ENCODE data around the gene LSM5. TPM values are rescaled to one million over a fixed set of nuclear protein-coding genes. Genes with fewer than 3 reads are reported as not detected.

Gene LSM5
- total RNA-seq, 4 donors from 2014 or later, result 10.1 to 15.6 (median 12.6) TPM

- no peaks in the 10 kb centered on the region for H3K9me3 ChIP-seq
- no peak overlapping the region for H3K4me3 ChIP-seq
- no peak for DNase-seq (ENCODE audit: extremely low spot score)
- H3K36me3 ChIP-seq, result peaks cover 0 to 18% (median 10%) of the 10 kb centered on the region in 4 donors
- no peaks in the 10 kb centered on the region for H3K27me3 ChIP-seq
- H3K27ac ChIP-seq (replicated peaks in 1 of 4), result no peak overlapping the region
- TF ChIP-seq EP300 (IDR thresholded peaks at IDR 0.05) (no peak), POLR2AphosphoS5 (IDR thresholded peaks at IDR 0.05) (no peak), POLR2A (IDR thresholded peaks at IDR 0.05; ENCODE audit: low read depth) (no peak)
- TF ChIP-seq, protein P1, sequence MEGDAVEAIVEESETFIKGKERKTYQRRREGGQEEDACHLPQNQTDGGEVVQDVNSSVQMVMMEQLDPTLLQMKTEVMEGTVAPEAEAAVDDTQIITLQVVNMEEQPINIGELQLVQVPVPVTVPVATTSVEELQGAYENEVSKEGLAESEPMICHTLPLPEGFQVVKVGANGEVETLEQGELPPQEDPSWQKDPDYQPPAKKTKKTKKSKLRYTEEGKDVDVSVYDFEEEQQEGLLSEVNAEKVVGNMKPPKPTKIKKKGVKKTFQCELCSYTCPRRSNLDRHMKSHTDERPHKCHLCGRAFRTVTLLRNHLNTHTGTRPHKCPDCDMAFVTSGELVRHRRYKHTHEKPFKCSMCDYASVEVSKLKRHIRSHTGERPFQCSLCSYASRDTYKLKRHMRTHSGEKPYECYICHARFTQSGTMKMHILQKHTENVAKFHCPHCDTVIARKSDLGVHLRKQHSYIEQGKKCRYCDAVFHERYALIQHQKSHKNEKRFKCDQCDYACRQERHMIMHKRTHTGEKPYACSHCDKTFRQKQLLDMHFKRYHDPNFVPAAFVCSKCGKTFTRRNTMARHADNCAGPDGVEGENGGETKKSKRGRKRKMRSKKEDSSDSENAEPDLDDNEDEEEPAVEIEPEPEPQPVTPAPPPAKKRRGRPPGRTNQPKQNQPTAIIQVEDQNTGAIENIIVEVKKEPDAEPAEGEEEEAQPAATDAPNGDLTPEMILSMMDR (IDR thresholded peaks at IDR 0.05), result no peak
- intact Hi-C loops (cut with DNase I), result no loop called here
- WGBS, result 70% methylated on average over 1 of the region's 1 CpG
- no peaks in the 10 kb centered on the region for H3K4me1 ChIP-seq
Measured at GRCh38 chr7:32481176-32481575, 9.0 kb downstream of the LSM5 start.

GRCh38 chr7:32479574-32480200 lies 10.5 kb downstream of the LSM5 start:
- Histone ChIP-seq H3K27me3 (no peaks in the 10 kb centered on the region), H3K4me3 (no peak overlapping the region), H3K36me3 (peaks cover 0 to 3% (median under 1%) of the 10 kb centered on the region in 4 donors), H3K27ac (replicated peaks in 1 of 4) (no peak overlapping the region), H3K4me1 (no peaks in the 10 kb centered on the region), H3K9me3 (no peaks in the 10 kb centered on the region)
- DNase-seq (ENCODE audit: extremely low spot score), result peak; percentile 50
- intact Hi-C loops (cut with DNase I), result no loop called here
- TF ChIP-seq, protein P1 (IDR thresholded peaks at IDR 0.05), result peak; percentile 22 to 66 (median 26)
- TF ChIP-seq POLR2A (IDR thresholded peaks at IDR 0.05; ENCODE audit: low read depth), result no peak
- WGBS, result 78% methylated on average over 2 of the region's 2 CpGs

GRCh38 chr7:32477649-32477980 lies 12.6 kb downstream of the LSM5 start:
- Histone ChIP-seq H3K27ac (replicated peaks in 1 of 4) (no peak overlapping the region), H3K36me3 (no peaks in the 10 kb centered on the region), H3K4me3 (no peak overlapping the region), H3K4me1 (no peaks in the 10 kb centered on the region), H3K27me3 (no peaks in the 10 kb centered on the region), H3K9me3 (no peaks in the 10 kb centered on the region)
- TF ChIP-seq, protein P1 (IDR thresholded peaks at IDR 0.05), result no peak
- no peak for TF ChIP-seq POLR2A (IDR thresholded peaks at IDR 0.05; ENCODE audit: low read depth)
- TF ChIP-seq EP300 (IDR thresholded peaks at IDR 0.05), result no peak
- no peak for TF ChIP-seq POLR2AphosphoS5 (IDR thresholded peaks at IDR 0.05)
- WGBS, result 100% methylated on average over 1 of the region's 1 CpG
- no peak for DNase-seq (ENCODE audit: extremely low spot score)
- intact Hi-C loops (cut with DNase I), result no loop called here

DNA sequence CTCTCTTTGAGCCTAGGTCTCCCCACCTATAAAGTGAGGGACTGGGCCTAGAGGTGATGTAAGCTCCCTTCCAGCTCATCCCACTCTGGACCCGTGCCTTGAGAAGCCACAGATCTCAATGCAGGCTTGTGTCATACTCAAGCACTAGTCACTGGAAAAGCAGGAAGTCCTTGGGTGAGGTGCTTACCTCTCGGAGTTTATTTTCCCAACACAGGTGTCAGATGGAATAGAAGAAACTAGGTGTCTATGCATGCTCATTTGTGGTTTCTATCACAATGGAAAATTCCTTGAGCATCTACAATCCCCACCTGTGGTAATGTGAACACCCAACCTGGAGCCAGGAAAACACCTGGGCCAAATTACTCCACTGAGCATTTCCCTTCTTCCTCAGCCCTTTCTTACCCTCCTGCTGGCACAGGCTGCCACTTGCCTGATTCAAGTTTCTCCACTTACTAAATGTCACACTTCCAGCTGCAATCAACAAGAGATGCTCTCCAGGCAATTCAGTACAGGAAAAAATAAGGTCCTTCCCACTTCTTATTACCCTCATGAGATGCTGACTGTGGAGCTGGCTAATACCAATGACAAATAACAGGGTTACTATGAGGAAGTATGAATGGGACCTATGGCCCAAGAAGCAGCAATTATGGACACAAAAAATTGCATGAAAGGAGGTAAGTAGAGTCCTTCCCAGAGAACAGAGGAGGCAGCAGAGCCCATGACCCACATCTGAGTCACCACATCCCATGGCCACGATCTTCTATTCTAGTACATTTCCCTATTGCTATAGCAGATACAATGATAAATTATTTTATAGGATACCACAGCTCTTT lies 13.1 kb downstream of the LSM5 start:
- Histone ChIP-seq H3K9me3 (no peaks in the 10 kb centered on the region), H3K27ac (replicated peaks in 1 of 4) (no peak overlapping the region), H3K27me3 (no peaks in the 10 kb centered on the region), H3K36me3 (no peaks in the 10 kb centered on the region), H3K4me3 (no peak overlapping the region), H3K4me1 (no peaks in the 10 kb centered on the region)
- intact Hi-C loops (cut with DNase I), result no loop called here
- 76% methylated on average over 3 of the region's 3 CpGs for WGBS
- peak; percentile 26 for DNase-seq (ENCODE audit: extremely low spot score)
- TF ChIP-seq, protein P1 (IDR thresholded peaks at IDR 0.05), result no peak
- TF ChIP-seq POLR2A (IDR thresholded peaks at IDR 0.05; ENCODE audit: low read depth) (no peak), POLR2AphosphoS5 (IDR thresholded peaks at IDR 0.05) (no peak), EP300 (IDR thresholded peaks at IDR 0.05) (no peak)
